Neuronal stem cell (in vitro differentiated cells): ENCODE data around the gene LILRB2.

Source experiments
- DNase-seq: peaks from one replicate; pipeline ENCODE4 v3.0.0-alpha.2; 2013; ENCODE audit warnings: low spot score
- H2AFZ ChIP-seq: one replicate; pipeline ENCODE4 v1.6.1; 2013; ENCODE audit warnings: mild to moderate bottlenecking, low read length, inconsistent platforms
- H2AK5ac ChIP-seq: 2 replicates; pipeline ENCODE4 v1.6.1; 2013; ENCODE audit warnings: low read depth, mild to moderate bottlenecking, inconsistent platforms, low read length, moderate library complexity, mixed read lengths
- H2BK120ac ChIP-seq: 2 replicates; pipeline ENCODE4 v1.6.1; 2013; ENCODE audit warnings: low read depth, mild to moderate bottlenecking, inconsistent platforms, low read length, moderate library complexity, mixed read lengths
- H2BK12ac ChIP-seq: one replicate; pipeline ENCODE4 v1.6.1; 2013; ENCODE audit warnings: low read length, inconsistent platforms
- H2BK15ac ChIP-seq: 2 replicates; pipeline ENCODE4 v1.6.1; 2013; ENCODE audit warnings: mild to moderate bottlenecking, low read length, inconsistent platforms, mixed read lengths
- H2BK5ac ChIP-seq: one replicate; pipeline ENCODE4 v1.6.1; 2013; ENCODE audit warnings: inconsistent platforms, mild to moderate bottlenecking, low read length, moderate library complexity
- H3K14ac ChIP-seq: one replicate; pipeline ENCODE4 v1.6.1; 2013; ENCODE audit warnings: low read length, inconsistent platforms
- H3K18ac ChIP-seq: 2 replicates; pipeline ENCODE4 v1.6.1; 2013; ENCODE audit warnings: low read length, inconsistent platforms
- H3K23ac ChIP-seq: 2 replicates; pipeline ENCODE4 v1.6.1; 2013; ENCODE audit warnings: low read depth, mild to moderate bottlenecking, mixed read lengths, low read length, inconsistent platforms; ENCODE audit not compliant: poor library complexity
- H3K27ac ChIP-seq: replicated peaks from 3 replicates; pipeline ENCODE4 v1.5.1; 2013; ENCODE audit warnings: low read length, inconsistent platforms
- H3K27me3 ChIP-seq, 3 experiments: 2 replicates each; pipeline ENCODE4 v1.6.1; 2013; ENCODE audit warnings: low read length in 3 of 3, mild to moderate bottlenecking in 2 of 3, inconsistent platforms in 1 of 3, low read depth in 1 of 3, mixed read lengths in 1 of 3, moderate library complexity in 1 of 3; ENCODE audit not compliant: control insufficient read depth in 3 of 3, insufficient read depth in 3 of 3
- H3K36me3 ChIP-seq, 2 donors: replicated peaks in 1 of 2; 2 replicates each; pipeline ENCODE4 v1.6.1; 2013; ENCODE audit warnings: low read length in 2 of 2; ENCODE audit not compliant: control insufficient read depth in 2 of 2, insufficient read depth in 2 of 2
- H3K4ac ChIP-seq: 2 replicates; pipeline ENCODE4 v1.6.1; 2013; ENCODE audit warnings: inconsistent platforms, mild to moderate bottlenecking, low read length, moderate library complexity
- H3K4me1 ChIP-seq, 2 donors: 1 replicate in 1 of 2; 2 replicates in 1 of 2; pipeline ENCODE4 v1.6.1; 2013; ENCODE audit warnings: low read length in 2 of 2, low read depth in 1 of 2; ENCODE audit not compliant: control insufficient read depth in 2 of 2, insufficient read depth in 1 of 2
- H3K4me2 ChIP-seq: one replicate; pipeline ENCODE4 v1.6.1; 2013; ENCODE audit warnings: mild to moderate bottlenecking, low read length, inconsistent platforms; ENCODE audit not compliant: insufficient read depth, poor library complexity, severe bottlenecking
- H3K4me3 ChIP-seq, 2 donors: 2 replicates each; pipeline ENCODE4 v1.5.1; 2013; ENCODE audit warnings: low read length in 2 of 2, mild to moderate bottlenecking in 2 of 2, inconsistent platforms in 1 of 2, moderate library complexity in 1 of 2
- H3K79me1 ChIP-seq: one replicate; pipeline ENCODE4 v1.6.1; 2013; ENCODE audit warnings: low read depth, mild to moderate bottlenecking, inconsistent platforms, low read length, moderate library complexity
- H3K9ac ChIP-seq: one replicate; pipeline ENCODE4 v1.6.1; 2013; ENCODE audit warnings: mild to moderate bottlenecking, low read depth, low read length, inconsistent platforms; ENCODE audit not compliant: poor library complexity
- H3K9me3 ChIP-seq, 2 donors: replicated peaks in 1 of 2; 2 replicates each; pipeline versions ENCODE3 to v1.6.1; 2013; ENCODE audit warnings: low read length in 2 of 2, mild to moderate bottlenecking in 2 of 2, inconsistent platforms in 1 of 2, low read depth in 1 of 2, mixed read lengths in 1 of 2, moderate library complexity in 1 of 2; ENCODE audit not compliant: control insufficient read depth in 2 of 2, insufficient read depth in 1 of 2
- H4K8ac ChIP-seq: one replicate; pipeline ENCODE4 v1.6.1; 2013; ENCODE audit warnings: low read depth, mild to moderate bottlenecking, inconsistent platforms, low read length, moderate library complexity
- H4K91ac ChIP-seq: one replicate; pipeline ENCODE4 v1.6.1; 2013; ENCODE audit warnings: low read length, low read depth, mild to moderate bottlenecking, inconsistent platforms; ENCODE audit not compliant: poor library complexity
- WGBS, 2 donors: extraction: QIAGEN DNeasy Blood & Tissue Kit; methylation state at CpG; one replicate each; pipeline ENCODE4 v1.1.7; 2013; ENCODE audit warnings: missing lambda C conversion rate in 2 of 2, mixed read lengths in 1 of 2; ENCODE audit not compliant: insufficient read length in 2 of 2, insufficient replicate concordance in 1 of 2; ENCODE audit errors: extremely low coverage in 2 of 2; 5-methylcytosine and 5-hydroxymethylcytosine counted together

The LILRB2 gene

GRCh38 chr19:54319892-54320670, 39.2 kb upstream of the LILRB2 start:
- H2AFZ ChIP-seq = no peak overlapping the region
- H3K27me3 ChIP-seq = no peaks in the 10 kb centered on the region
- H2AK5ac ChIP-seq = no peak overlapping the region
- WGBS, 2 donors = no CpG with 5 or more reads among the region's 14 CpGs
- no peak overlapping the region for H3K27ac ChIP-seq
- H3K4me2 ChIP-seq = no peak overlapping the region
- H3K23ac ChIP-seq = no peak overlapping the region
- H3K36me3 ChIP-seq = no peaks in the 10 kb centered on the region
- no peaks in the 10 kb centered on the region for H3K4me1 ChIP-seq
- H2BK120ac ChIP-seq = no peak overlapping the region
- no peak overlapping the region for H3K9ac ChIP-seq
- no peak overlapping the region for H2BK15ac ChIP-seq
- H2BK5ac ChIP-seq = no peak overlapping the region
- no peak overlapping the region for H4K91ac ChIP-seq
- H3K14ac ChIP-seq = no peak overlapping the region
- H2BK12ac ChIP-seq = no peak overlapping the region
- no peak overlapping the region for H3K4me3 ChIP-seq
- H4K8ac ChIP-seq = no peak overlapping the region
- H3K18ac ChIP-seq = no peak overlapping the region
- H3K79me1 ChIP-seq = no peaks in the 10 kb centered on the region
- H3K4ac ChIP-seq = no peak overlapping the region
- H3K9me3 ChIP-seq = peaks cover 0 to 5% of the 10 kb centered on the region in 2 donors
- no peak for DNase-seq

DNA sequence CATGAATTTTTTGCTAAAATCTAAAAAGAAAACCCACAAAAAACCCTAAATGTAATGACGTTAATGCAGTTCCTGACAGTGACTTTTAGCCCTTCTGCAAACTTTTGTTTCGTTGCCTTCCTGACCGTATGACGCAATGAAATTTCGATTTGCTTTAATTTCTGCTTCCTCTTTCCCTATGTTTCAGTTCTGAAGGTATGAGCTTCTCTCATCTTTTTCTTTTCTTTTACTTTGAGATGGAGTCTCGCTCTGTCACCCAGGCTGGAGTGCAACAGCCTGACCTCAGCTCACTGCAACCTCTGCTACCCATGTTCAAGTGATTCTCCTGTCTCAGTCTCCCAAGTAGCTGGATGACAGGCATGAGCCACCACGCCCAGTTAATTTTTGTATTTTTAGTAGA, 38.1 kb upstream of the LILRB2 start:
- Histone ChIP-seq H2AK5ac (no peak overlapping the region), H2BK12ac (no peak overlapping the region), H2AFZ (no peak overlapping the region), H3K27me3 (no peaks in the 10 kb centered on the region), H3K18ac (no peak overlapping the region), H3K14ac (no peak overlapping the region), H3K9ac (no peak overlapping the region), H3K4me1 (no peaks in the 10 kb centered on the region), H2BK15ac (no peak overlapping the region), H3K36me3 (no peaks in the 10 kb centered on the region), H4K91ac (no peak overlapping the region), H3K4ac (no peak overlapping the region), H2BK5ac (no peak overlapping the region), H3K4me2 (no peak overlapping the region), H3K4me3 (no peak overlapping the region), H3K9me3 (peaks cover 0 to 5% of the 10 kb centered on the region in 2 donors), H3K27ac (no peak overlapping the region), H3K23ac (no peak overlapping the region), H2BK120ac (no peak overlapping the region), H3K79me1 (no peaks in the 10 kb centered on the region), H4K8ac (no peak overlapping the region)
- no CpG with 5 or more reads among the region's 7 CpGs for whole genome bisulfite sequencing, 2 donors
- DNase-seq = no peak

GRCh38 chr19:54317965-54318240, 37.0 kb upstream of the LILRB2 start:
- no peaks in the 10 kb centered on the region for H3K4me1 ChIP-seq
- no CpG with 5 or more reads among the region's 9 CpGs for WGBS, 2 donors
- H2BK12ac ChIP-seq = no peak overlapping the region

GRCh38 chr19:54317108-54317964, 36.4 kb upstream of the LILRB2 start:
- no peak overlapping the region for H2BK15ac ChIP-seq
- DNase-seq = no peak
- H3K4ac ChIP-seq = no peak overlapping the region

More at GRCh38 chr19:54317965-54318240, 37.0 kb upstream of the LILRB2 start:
- Histone ChIP-seq H3K4me2 (no peak overlapping the region), H3K36me3 (no peaks in the 10 kb centered on the region), H2BK15ac (no peak overlapping the region), H2AK5ac (no peak overlapping the region), H3K27me3 (no peaks in the 10 kb centered on the region), H3K14ac (peak overlapping the region; percentile 21), H4K91ac (no peak overlapping the region), H3K23ac (peak overlapping the region; percentile 20), H3K4me3 (peak overlapping the region in 1 of 2 donors; percentile 46), H3K79me1 (no peaks in the 10 kb centered on the region), H3K9ac (no peak overlapping the region), H3K4ac (no peak overlapping the region), H2AFZ (no peak overlapping the region), H2BK120ac (no peak overlapping the region), H3K18ac (no peak overlapping the region), H3K9me3 (peaks cover 0 to 5% of the 10 kb centered on the region in 2 donors), H4K8ac (no peak overlapping the region), H2BK5ac (no peak overlapping the region), H3K27ac (no peak overlapping the region)
- DNase-seq = no peak

More at GRCh38 chr19:54317108-54317964, 36.4 kb upstream of the LILRB2 start:
- H3K18ac ChIP-seq = no peak overlapping the region
- H3K4me2 ChIP-seq = no peak overlapping the region
- H3K14ac ChIP-seq = peak overlapping the region; percentile 21
- H3K27me3 ChIP-seq = no peaks in the 10 kb centered on the region
- no peak overlapping the region for H4K91ac ChIP-seq
- H3K23ac ChIP-seq = peak overlapping the region; percentile 44
- no peaks in the 10 kb centered on the region for H3K4me1 ChIP-seq
- H2BK5ac ChIP-seq = no peak overlapping the region
- no peaks in the 10 kb centered on the region for H3K79me1 ChIP-seq
- H4K8ac ChIP-seq = no peak overlapping the region
- peak overlapping the region in 1 of 2 donors; percentile 38 for H3K4me3 ChIP-seq
- WGBS, 2 donors = no CpG with 5 or more reads among the region's 29 CpGs
- H2AK5ac ChIP-seq = no peak overlapping the region
- H2BK12ac ChIP-seq = no peak overlapping the region
- H3K36me3 ChIP-seq = no peaks in the 10 kb centered on the region
- no peak overlapping the region for H3K9ac ChIP-seq
- peaks cover 0 to 5% of the 10 kb centered on the region in 2 donors for H3K9me3 ChIP-seq
- no peak overlapping the region for H2AFZ ChIP-seq
- H2BK120ac ChIP-seq = no peak overlapping the region
- H3K27ac ChIP-seq = no peak overlapping the region
